NB4 (cell line): ENCODE measurements around the gene CRB1.

Experiments
- DNase-seq: peaks from one replicate; pipeline ENCODE4 v3.0.0; 2010; ENCODE audit warnings: low read depth
- H3K4me3 ChIP-seq: one replicate; pipeline ENCODE4 v1.5.1; 2011; ENCODE audit warnings: mild to moderate bottlenecking, low read depth, low read length, moderate library complexity
- CTCF ChIP-seq: IDR thresholded peaks from one replicate; pipeline ENCODE4 v1.5.1; 2012; ENCODE audit warnings: low read depth, low read length
- MAX ChIP-seq: IDR thresholded peaks from 2 replicates; pipeline ENCODE4 v1.6.1; 2011; ENCODE audit warnings: low read depth, low read length
- MYC ChIP-seq: IDR thresholded peaks from 2 replicates; pipeline ENCODE4 v1.6.1; 2011; ENCODE audit warnings: low read depth, low read length
- POLR2A ChIP-seq: IDR thresholded peaks from 2 replicates; pipeline ENCODE4 v1.6.1; 2011; ENCODE audit warnings: mild to moderate bottlenecking; ENCODE audit not compliant: insufficient read length; ENCODE audit errors: extremely low read depth

CRB1 gene

GRCh38 chr1:197343663-197344273 lies 75.7 kb downstream of the CRB1 start:
- no peak overlapping the region for H3K4me3 ChIP-seq
- no peak for DNase-seq
- TF ChIP-seq POLR2A: no peak
- no peak for TF ChIP-seq MAX
- no peak for TF ChIP-seq MYC
- TF ChIP-seq CTCF: no peak

DNA sequence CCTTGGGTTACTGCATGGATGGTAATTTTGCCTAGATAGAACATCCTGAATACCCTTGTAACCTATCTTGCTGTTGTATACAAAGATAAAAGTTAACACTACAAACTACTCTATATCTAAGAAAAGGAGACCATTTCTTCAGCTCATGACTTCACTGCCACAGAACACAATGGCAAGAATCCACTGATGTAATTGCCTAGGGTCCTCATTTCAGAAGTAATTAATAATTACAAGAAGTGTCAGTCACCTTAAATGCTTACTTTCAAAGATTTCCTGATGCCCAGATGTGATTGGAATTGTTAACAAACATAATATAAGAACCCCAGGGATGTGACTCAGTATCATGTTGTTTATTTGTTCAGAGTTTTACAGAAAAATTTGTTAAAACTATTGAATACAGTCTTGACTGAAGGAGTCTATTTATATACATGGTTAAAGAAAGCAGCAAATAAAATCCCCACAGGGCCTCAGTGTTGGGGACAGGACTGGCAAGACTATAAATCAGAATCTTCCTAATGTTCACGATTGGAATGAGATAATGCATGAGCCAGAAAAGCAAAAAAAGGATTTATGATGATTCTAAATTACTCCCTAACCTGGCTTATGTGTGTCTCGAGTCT lies 83.9 kb downstream of the CRB1 start:
- H3K4me3 ChIP-seq: no peak overlapping the region
- DNase-seq: no peak
- TF ChIP-seq CTCF: no peak
- no peak for TF ChIP-seq POLR2A
- no peak for TF ChIP-seq MAX
- TF ChIP-seq MYC: no peak

DNA sequence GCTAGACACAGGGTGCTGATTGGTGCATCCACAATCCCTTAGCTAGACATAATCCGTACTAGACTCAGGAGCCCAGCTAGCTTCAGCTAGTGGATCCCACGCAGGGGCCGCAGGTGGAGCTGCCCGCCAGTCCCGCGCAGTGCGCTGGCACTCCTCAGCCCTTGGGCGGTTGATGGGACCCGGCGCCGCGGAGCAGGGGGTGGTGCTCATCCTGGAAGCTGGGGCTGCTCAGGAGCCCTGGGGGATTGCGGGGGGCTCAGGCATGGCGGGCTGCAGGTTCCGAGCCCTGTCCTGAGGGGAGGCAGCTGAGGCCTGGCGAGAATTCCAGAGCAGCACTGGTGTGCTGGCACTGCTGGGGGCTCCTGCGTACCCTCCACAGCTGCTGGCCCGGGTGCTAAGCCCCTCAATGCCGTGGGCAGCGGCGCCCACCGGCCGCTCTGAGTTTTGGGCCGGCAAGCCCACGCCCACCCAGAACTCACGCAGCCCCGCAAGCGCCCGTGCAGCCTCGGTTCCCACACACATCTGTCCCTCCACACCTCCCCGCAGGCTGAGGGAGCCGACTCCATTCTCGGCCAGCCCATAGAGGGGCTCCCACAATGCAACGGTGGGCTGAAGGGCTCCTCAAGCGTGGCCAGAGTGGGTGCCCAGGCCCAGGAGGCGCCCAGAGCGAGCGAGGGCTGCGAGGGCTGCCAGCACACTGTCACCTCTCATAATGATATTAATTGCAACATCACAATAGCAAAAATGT lies 87.4 kb downstream of the CRB1 start:
- no peak for TF ChIP-seq MAX
- TF ChIP-seq CTCF: no peak
- TF ChIP-seq POLR2A: no peak
- no peak for TF ChIP-seq MYC
- H3K4me3 ChIP-seq: no peak overlapping the region
- DNase-seq: no peak

DNA sequence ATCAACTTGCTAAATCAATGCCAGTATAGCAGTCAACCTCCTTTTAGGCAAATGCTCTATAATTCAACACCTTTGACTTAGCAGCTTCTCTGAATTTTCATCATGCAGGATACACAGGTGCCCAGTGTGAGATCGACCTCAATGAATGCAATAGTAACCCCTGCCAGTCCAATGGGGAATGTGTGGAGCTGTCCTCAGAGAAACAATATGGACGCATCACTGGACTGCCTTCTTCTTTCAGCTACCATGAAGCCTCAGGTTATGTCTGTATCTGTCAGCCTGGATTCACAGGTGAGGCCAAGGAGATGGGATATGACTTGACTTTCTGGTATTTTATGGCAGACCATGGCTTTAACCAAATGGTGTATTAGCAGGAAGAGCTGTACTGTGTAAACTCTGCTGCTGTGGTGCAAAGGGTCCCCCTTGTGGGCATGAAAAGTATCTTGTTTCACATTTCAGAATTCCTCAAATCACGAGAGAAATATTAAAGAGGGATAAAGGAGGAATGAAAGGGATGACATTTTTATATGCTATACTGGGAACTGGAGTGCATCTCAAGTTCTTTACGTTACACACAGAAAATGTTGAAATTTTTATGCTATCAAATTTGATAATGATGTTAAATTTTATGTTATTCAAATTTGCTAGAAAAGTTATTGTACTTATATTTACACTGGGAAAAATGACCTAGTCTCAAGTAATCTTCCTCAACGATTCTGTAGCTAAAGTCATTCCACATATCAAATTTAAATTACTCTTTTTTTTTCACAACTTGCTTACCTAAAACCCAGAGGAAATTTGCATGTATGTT lies 88.9 kb downstream of the CRB1 start:
- peak; percentile 62 for DNase-seq
- no peak overlapping the region for H3K4me3 ChIP-seq
- no peak for TF ChIP-seq MYC
- TF ChIP-seq CTCF: peak; percentile 50
- TF ChIP-seq MAX: no peak

DNA sequence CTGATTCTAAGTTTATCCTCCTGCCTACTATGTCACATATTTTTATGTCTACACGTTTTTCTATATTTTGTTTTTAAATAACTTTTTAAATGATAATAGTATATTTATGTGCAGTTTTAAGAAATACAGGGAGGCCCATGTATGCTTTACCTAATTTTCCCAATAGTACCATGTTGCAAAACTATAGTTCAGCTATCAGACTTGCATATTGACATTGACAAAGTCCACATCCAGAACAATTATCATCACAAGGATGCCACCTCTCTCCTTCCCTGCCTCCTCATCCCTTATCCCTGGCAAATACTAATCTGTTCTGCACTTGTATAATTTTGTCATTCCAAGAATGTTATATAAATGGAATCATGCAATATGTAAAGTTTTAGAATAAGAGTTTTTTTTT lies 90.9 kb downstream of the CRB1 start:
- DNase-seq: no peak
- no peak overlapping the region for H3K4me3 ChIP-seq
- no peak for TF ChIP-seq MAX
- no peak for TF ChIP-seq CTCF
- no peak for TF ChIP-seq POLR2A
- no peak for TF ChIP-seq MYC
